ENCODE measurements around the gene GRK1.

Gene GRK1

DNA sequence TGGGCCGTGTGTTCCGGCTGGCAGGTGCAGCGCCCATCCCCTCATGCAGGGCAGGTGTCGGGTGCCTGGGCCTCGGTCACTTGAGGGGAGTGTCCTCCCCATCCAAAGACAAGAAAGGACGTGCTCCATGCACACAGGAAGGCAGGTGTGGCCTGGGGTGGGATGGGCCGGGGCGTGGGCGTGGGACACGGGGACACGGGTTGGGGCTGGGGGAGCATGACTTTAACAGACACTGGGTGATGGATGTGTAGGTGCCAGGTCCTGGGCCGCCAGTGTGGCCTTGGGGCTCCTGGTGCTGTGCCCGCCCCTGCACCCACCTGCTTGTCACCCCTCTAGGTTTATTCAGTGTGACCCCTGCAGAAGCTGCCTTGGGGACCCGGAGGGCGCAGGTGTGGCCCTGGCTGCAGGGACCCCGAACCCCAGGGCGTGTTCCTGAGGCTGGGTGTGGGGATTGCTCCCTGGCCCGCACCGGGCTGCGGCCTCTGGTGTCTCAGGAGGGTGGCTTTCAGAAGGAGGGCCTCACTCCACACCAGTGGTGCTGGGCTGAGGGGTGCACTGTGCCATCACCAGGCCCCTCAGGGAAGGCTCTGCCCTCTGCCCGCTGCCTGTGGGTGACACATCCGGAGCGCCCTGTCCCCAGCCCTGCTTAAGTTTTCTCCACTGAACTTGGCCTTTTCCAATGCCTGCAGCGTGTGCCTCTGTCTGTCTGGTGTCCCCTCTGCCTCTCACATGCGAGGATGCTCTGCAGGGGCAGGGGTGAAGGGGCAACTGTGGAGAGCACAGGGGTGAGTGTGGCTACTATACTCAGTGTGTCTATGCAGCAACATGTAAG is 97.2 kb downstream of the GRK1 start:
- TF ChIP-seq, protein P1, sequence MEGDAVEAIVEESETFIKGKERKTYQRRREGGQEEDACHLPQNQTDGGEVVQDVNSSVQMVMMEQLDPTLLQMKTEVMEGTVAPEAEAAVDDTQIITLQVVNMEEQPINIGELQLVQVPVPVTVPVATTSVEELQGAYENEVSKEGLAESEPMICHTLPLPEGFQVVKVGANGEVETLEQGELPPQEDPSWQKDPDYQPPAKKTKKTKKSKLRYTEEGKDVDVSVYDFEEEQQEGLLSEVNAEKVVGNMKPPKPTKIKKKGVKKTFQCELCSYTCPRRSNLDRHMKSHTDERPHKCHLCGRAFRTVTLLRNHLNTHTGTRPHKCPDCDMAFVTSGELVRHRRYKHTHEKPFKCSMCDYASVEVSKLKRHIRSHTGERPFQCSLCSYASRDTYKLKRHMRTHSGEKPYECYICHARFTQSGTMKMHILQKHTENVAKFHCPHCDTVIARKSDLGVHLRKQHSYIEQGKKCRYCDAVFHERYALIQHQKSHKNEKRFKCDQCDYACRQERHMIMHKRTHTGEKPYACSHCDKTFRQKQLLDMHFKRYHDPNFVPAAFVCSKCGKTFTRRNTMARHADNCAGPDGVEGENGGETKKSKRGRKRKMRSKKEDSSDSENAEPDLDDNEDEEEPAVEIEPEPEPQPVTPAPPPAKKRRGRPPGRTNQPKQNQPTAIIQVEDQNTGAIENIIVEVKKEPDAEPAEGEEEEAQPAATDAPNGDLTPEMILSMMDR (conservative IDR thresholded peaks at IDR 0.05): no peak
- no peak for TF ChIP-seq ZFX (IDR thresholded peaks at IDR 0.05)
- H3K27ac ChIP-seq: no peak overlapping the region

DNA sequence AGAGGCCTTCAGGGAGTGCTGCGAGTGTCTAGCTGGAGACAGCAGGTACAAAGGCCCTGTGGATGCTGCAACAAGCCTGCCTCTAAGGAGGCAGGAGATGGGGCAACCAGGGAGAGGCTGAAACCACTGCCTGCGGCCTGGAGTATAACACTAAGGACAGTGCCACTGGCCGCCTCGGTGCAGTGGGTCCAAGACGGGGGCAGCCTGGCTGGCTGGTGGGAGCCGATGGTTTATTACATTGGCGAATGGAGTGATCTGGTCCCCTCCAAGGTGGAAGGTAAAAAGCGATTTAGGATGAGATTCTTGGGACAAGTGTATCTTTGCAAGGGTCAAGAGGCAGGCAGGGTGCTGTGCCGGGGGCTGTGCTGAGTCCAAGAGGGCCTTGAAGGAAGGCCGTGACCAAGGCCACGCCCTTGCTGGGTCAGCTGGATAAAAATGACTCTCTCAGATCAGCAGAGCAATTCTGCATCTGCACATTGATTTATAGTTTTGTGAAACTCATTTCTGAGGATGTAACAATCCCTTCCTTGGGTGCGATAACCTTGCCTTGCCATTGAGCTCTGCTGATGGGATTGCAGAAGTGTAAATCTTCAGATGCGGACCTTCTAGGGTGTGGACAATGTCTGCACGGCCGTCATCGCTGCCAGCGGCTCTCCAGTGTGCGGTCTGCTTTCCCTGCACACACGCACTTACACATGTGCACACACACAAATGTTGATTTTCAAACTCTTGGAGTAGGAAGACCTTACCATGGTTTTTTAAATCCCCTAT is 98.0 kb downstream of the GRK1 start:
- no peak overlapping the region for H3K27ac ChIP-seq
- TF ChIP-seq, protein P1 (conservative IDR thresholded peaks at IDR 0.05): no peak
- no peak for TF ChIP-seq ZFX (IDR thresholded peaks at IDR 0.05)

DNA sequence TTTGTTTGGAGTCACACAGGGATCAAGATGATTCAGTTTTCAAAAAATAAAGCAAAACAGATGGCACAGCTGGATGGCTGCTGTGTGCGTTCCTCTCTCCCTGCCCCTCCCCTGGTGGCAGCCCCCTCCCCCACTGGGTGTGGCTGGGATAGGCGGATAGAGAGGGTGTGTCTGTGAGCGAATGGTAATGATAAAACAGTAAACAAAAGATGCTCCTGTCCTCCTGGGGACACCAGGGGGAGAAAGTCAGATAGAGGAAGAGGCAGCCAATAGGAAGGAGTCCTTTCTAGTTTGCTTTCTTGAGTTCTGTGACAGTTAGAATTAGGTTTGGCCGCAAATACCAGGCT is 98.5 kb downstream of the GRK1 start:
- TF ChIP-seq ZFX (IDR thresholded peaks at IDR 0.05): no peak
- TF ChIP-seq, protein P1 (conservative IDR thresholded peaks at IDR 0.05): no peak
- no peak overlapping the region for H3K27ac ChIP-seq

DNA sequence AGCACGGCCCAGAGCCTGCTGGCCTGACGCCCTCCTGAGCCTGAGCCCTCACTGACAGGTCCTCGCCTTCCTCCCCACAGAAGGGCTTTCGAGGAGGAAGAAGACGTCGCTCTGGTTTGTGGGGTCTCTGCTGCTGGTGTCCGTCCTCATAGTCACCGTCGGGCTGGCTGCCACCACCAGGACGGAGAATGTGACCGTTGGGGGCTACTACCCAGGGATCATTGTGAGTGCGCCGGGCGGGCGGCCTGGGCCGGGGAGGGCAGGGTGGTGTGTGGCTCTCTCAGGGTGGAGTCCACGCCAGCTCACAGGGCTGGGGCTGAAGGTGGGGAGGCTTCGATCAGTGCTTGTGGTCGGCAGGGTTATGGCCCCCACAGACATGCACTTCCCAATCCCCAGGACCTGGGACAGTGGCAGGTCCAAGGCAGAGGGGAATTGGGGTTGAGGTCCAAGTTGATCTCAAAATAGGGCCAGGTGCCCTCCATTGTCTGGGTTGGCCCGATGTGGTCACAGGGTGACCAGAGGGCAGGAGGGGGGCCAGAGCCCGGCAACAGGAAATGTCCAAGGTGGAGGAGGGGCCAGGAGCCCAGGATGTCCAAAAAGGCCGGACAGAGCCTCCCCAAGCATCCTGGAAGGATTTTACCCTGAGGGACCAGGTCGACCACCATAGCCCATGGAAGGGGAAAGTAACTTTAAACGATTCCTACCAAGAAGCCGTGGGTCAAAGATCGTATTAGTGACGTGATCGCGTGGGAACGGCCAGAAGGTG is 99.2 kb downstream of the GRK1 start:
- TF ChIP-seq, protein P1 (conservative IDR thresholded peaks at IDR 0.05): no peak
- no peak for TF ChIP-seq ZFX (IDR thresholded peaks at IDR 0.05)
- H3K27ac ChIP-seq: no peak overlapping the region

DNA sequence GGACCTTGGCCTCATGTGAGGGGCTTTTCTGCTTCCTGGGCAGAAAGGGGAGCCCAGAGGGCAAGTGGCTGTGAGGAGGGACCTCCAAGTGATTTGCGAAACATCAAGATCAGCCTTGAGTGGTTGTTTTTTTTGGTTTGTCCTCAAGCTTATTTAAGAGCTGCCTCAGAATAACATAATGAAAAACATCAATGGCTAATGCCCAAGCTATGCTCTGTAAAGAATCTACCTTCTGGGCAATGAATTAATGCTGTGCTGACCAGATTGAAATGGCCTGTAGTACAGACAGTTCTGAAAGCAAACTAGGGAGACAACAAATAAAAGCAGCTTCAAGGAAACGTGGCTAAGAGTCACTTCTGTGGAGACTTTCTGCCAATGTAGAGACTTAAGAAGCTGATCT is 100.3 kb downstream of the GRK1 start:
- H3K27ac ChIP-seq: no peak overlapping the region

DNA sequence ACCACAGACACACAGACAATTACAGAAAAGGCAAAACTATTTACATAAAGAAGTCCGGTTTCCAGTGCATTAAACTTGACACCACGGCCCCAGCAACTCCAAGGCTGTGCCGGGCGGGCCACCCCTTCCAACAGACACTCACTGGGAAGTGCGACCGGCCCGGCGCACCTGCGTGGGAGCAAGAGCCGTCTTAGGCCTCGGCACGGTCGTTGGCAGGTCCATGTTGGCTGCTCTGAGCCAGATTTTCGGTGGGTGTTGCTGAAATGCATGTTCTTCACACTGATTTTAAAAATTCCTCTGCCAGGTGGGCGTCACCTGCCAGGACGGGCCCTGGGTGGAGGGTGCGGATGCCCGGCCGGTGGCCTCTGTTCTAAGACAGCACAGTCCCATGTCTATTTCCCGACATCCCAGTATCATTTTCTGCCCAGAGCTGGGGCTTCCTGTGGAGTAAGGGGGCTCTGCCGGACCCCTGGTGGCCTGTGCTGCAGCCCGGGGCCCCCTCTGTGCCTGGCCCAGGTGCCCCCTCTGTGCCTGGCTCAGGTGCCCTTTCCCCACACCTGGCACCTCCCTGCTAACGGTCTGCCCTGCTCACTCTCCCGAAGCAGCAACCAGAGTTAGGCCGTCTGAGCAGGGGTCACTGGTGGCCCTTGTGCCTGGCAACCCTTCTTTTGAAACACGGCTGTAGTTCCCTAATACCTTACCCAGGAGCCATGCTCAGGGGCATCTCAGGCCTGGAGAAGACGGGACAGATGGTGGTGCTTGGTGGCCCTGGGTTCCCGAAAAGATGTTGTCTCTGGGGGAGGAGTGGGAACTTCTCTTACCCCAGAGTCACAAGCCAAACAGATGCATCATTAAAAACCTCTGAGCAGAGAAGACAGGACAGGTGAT is 101.2 kb downstream of the GRK1 start:
- no peak overlapping the region for H3K27ac ChIP-seq

More for the DNA sequence above, 100.3 kb downstream of the GRK1 start:
- TF ChIP-seq ZFX (IDR thresholded peaks at IDR 0.05): no peak
- TF ChIP-seq, protein P1 (conservative IDR thresholded peaks at IDR 0.05): no peak

More for the DNA sequence above, 101.2 kb downstream of the GRK1 start:
- TF ChIP-seq, protein P1 (conservative IDR thresholded peaks at IDR 0.05): no peak
- TF ChIP-seq ZFX (IDR thresholded peaks at IDR 0.05): no peak

All from C4-2B (cell line).